GM11168 (cell line): Measurements from ENCODE around the gene EEF1AKMT1.
"Not testable (repeated sequence)": the region's sequence is repeated elsewhere in the genome, so short reads cannot be mapped to it uniquely, and the experiment has no call there.

Experiments
- in situ Hi-C: fragments of 300-500 bp; cut with MboI; formaldehyde crosslinking; loops from one replicate; pipeline ENCODE4 v1.12.0; 2022; ENCODE audit warnings: low sequenced_read_pairs; ENCODE audit not compliant: unreplicated experiment

Gene EEF1AKMT1

GRCh38 chr13:20780317-20780716 is 6.6 kb upstream of the EEF1AKMT1 start:
- in situ Hi-C loops, result no loop called here

GRCh38 chr13:20779405-20779804 is 5.6 kb upstream of the EEF1AKMT1 start:
- in situ Hi-C loops, result no loop called here

- in situ Hi-C loops, result no loop called here
Measured at GRCh38 chr13:20778311-20778710, 4.5 kb upstream of the EEF1AKMT1 start.

- in situ Hi-C loops, result no loop called here
Measured at GRCh38 chr13:20776751-20777150, 3.0 kb upstream of the EEF1AKMT1 start.

GRCh38 chr13:20775961-20776360 is 2.2 kb upstream of the EEF1AKMT1 start:
- in situ Hi-C loops, result no loop called here

GRCh38 chr13:20774746-20775145 is 985 bp upstream of the EEF1AKMT1 start:
- in situ Hi-C loops, result no loop called here

- in situ Hi-C loops, result no loop called here
Measured at GRCh38 chr13:20772401-20773131, 1.2 kb downstream of the EEF1AKMT1 start.

GRCh38 chr13:20769834-20770233 is 3.9 kb downstream of the EEF1AKMT1 start:
- in situ Hi-C loops, result no loop called here

GRCh38 chr13:20769091-20769490 is 4.7 kb downstream of the EEF1AKMT1 start:
- in situ Hi-C loops, result no loop called here

- in situ Hi-C loops, result no loop called here
Measured at GRCh38 chr13:20767309-20767943, 6.3 kb downstream of the EEF1AKMT1 start.

- in situ Hi-C loops, result no loop called here
Measured at GRCh38 chr13:20760872-20761271, 12.9 kb downstream of the EEF1AKMT1 start.

GRCh38 chr13:20754009-20754408 is 19.8 kb downstream of the EEF1AKMT1 start:
- in situ Hi-C loops, result no loop called here

- in situ Hi-C loops, result no loop called here
Measured at GRCh38 chr13:20749377-20749776, 24.4 kb downstream of the EEF1AKMT1 start.

- in situ Hi-C loops, result not testable (repeated sequence)
Measured at GRCh38 chr13:20743830-20744404, 29.8 kb downstream of the EEF1AKMT1 start.

- in situ Hi-C loops, result no loop called here
Measured at GRCh38 chr13:20740021-20740420, 33.7 kb downstream of the EEF1AKMT1 start.

- in situ Hi-C loops, result no loop called here
Measured at GRCh38 chr13:20738616-20739015, 35.1 kb downstream of the EEF1AKMT1 start.

- in situ Hi-C loops, result no loop called here
Measured at GRCh38 chr13:20729633-20730585, 43.9 kb downstream of the EEF1AKMT1 start.

- in situ Hi-C loops, result no loop called here
Measured at GRCh38 chr13:20728579-20729311, 45.0 kb downstream of the EEF1AKMT1 start.

GRCh38 chr13:20727856-20728255 is 45.9 kb downstream of the EEF1AKMT1 start:
- in situ Hi-C loops, result no loop called here
